Right lobe of liver (tissue), 4 donors: ENCODE measurements around the gene ADGRV1.

Experiments
- POLR2A ChIP-seq: fragments of 450-650 bp; IDR thresholded peaks from one replicate; pipeline ENCODE4 v1.6.1; 2017; ENCODE audit warnings: antibody characterized with exemption, mild to moderate bottlenecking
- TF ChIP-seq, protein P1 (sequence below), 4 donors: fragments of 200-600 bp in 3 of 4; fragments of 450-650 bp in 1 of 4; IDR thresholded peaks; one replicate each; pipeline versions ENCODE4 v1.5.1 to v1.8.0; 2016 to 2022; ENCODE audit warnings: antibody characterized with exemption in 4 of 4, mild to moderate bottlenecking in 2 of 4
- donor health status: DM: no; HTN: no; CAD: no.
- donor health status: DM: no; HTN: no; CAD: no.
- donor health status: DM: no; HTN: yes; CAD: no.

- TF ChIP-seq, protein P1, sequence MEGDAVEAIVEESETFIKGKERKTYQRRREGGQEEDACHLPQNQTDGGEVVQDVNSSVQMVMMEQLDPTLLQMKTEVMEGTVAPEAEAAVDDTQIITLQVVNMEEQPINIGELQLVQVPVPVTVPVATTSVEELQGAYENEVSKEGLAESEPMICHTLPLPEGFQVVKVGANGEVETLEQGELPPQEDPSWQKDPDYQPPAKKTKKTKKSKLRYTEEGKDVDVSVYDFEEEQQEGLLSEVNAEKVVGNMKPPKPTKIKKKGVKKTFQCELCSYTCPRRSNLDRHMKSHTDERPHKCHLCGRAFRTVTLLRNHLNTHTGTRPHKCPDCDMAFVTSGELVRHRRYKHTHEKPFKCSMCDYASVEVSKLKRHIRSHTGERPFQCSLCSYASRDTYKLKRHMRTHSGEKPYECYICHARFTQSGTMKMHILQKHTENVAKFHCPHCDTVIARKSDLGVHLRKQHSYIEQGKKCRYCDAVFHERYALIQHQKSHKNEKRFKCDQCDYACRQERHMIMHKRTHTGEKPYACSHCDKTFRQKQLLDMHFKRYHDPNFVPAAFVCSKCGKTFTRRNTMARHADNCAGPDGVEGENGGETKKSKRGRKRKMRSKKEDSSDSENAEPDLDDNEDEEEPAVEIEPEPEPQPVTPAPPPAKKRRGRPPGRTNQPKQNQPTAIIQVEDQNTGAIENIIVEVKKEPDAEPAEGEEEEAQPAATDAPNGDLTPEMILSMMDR (IDR thresholded peaks at IDR 0.05) = no peak
- no peak for TF ChIP-seq POLR2A
Observed at GRCh38 chr5:90959262-90959661, 400.7 kb downstream of the ADGRV1 start.
